PC-3 (cell line): ENCODE data around the gene CPS1. TPM values are rescaled to one million over a fixed set of nuclear protein-coding genes. Genes with fewer than 3 reads are reported as not detected.

Experiments
- ATAC-seq: fragments of 200-7000 bp; cut with Tn5 transposase; 2 replicates; pipeline ENCODE4 v1.9.1; 2020; ENCODE audit warnings: mild to moderate bottlenecking, moderate library complexity
- BruUV-seq: library from RNA; stranded (reverse); fragments of 400-500 nt; replicated peaks from 2 replicates; lab custom pipeline; 2021; lab: Mats Ljungman, UMichigan
- CTCF ChIA-PET: fragments of 300-600 bp; sonication (Branson Sonifier 250); formaldehyde crosslinking; loops from one replicate; lab custom pipeline; 2022; ENCODE audit warnings: antibody characterized with exemption; lab: Charles Lee
- POLR2A ChIA-PET: fragments of 300-600 bp; sonication (Branson Sonifier 250); formaldehyde crosslinking; loops from one replicate; lab custom pipeline; 2022; ENCODE audit warnings: antibody characterized with exemption; ENCODE audit not compliant: unreplicated experiment; lab: Charles Lee
- DNase-seq: peaks from one replicate; pipeline ENCODE4 v3.0.0-alpha.2; 2015
- H2AFZ ChIP-seq: fragments of 300-600 bp; sonication (generic); 2 replicates; pipeline ENCODE4 v1.6.0; 2016; ENCODE audit warnings: antibody characterized with exemption, low read length
- H3F3A ChIP-seq: fragments of 300-600 bp; sonication (generic); one replicate; pipeline ENCODE4 v1.6.0; 2017; ENCODE audit warnings: antibody characterized with exemption, low read length, control low read depth, mild to moderate bottlenecking; ENCODE audit not compliant: unreplicated experiment
- H3K27ac ChIP-seq: fragments of 300-600 bp; sonication (generic); 2 replicates; pipeline ENCODE4 v1.5.1; 2016; ENCODE audit warnings: mild to moderate bottlenecking, low read length
- H3K27me3 ChIP-seq: fragments of 300-600 bp; sonication (generic); 2 replicates; pipeline ENCODE4 v1.6.1; 2016; ENCODE audit warnings: low read length, mixed read lengths
- H3K36me3 ChIP-seq: fragments of 300-600 bp; sonication (generic); 2 replicates; pipeline ENCODE4 v1.6.1; 2016; ENCODE audit warnings: low read depth, mixed run types, low read length, mixed read lengths
- H3K4me1 ChIP-seq: fragments of 300-600 bp; sonication (generic); 2 replicates; pipeline ENCODE4 v1.5.1; 2016; ENCODE audit warnings: low read length; ENCODE audit not compliant: insufficient read depth
- H3K4me2 ChIP-seq: fragments of 300-600 bp; sonication (generic); 2 replicates; pipeline ENCODE4 v1.6.0; 2016; ENCODE audit warnings: low read length
- H3K4me3 ChIP-seq: fragments of 300-600 bp; sonication (generic); 2 replicates; pipeline ENCODE4 v1.5.1; 2016; ENCODE audit warnings: mild to moderate bottlenecking, low read length, mixed read lengths
- H3K79me2 ChIP-seq: fragments of 300-600 bp; sonication (generic); 2 replicates; pipeline ENCODE4 v1.6.1; 2017; ENCODE audit warnings: low read length, mixed read lengths
- H3K9ac ChIP-seq: fragments of 300-600 bp; sonication (generic); 2 replicates; pipeline ENCODE4 v1.6.0; 2016; ENCODE audit warnings: mild to moderate bottlenecking, low read length
- H3K9me2 ChIP-seq: fragments of 300-600 bp; sonication (generic); replicated peaks from 2 replicates; pipeline ENCODE4 v1.6.1; 2016; ENCODE audit warnings: mixed run types, low read length, mixed read lengths
- H3K9me3 ChIP-seq: fragments of 300-600 bp; sonication (generic); 2 replicates; pipeline ENCODE4 v1.6.1; 2016; ENCODE audit warnings: low read length, mixed read lengths
- H4K20me1 ChIP-seq: fragments of 300-600 bp; sonication (generic); 2 replicates; pipeline ENCODE4 v1.6.1; 2016; ENCODE audit warnings: low read length, mixed read lengths
- CTCF ChIP-seq: fragments of 300-600 bp; sonication (generic); conservative IDR thresholded peaks from 2 replicates; pipeline ENCODE4 v1.5.1; 2017; ENCODE audit warnings: antibody characterized with exemption, low read depth, mild to moderate bottlenecking, low read length
- EZH2 ChIP-seq: fragments of 300-600 bp; sonication (generic); IDR thresholded peaks from one replicate; pipeline ENCODE4 v1.6.1; 2017; ENCODE audit warnings: antibody characterized with exemption, mild to moderate bottlenecking, low read length; ENCODE audit not compliant: unreplicated experiment
- EZH2phosphoT487 ChIP-seq: fragments of 300-600 bp; sonication (generic); IDR thresholded peaks from 2 replicates; pipeline ENCODE4 v1.6.1; 2018; ENCODE audit warnings: mild to moderate bottlenecking, antibody characterized with exemption, low read length, borderline replicate concordance
- intact Hi-C: fragments of 100-400 bp; cut with micrococcal nuclease; formaldehyde crosslinking; loops from 2 replicates; pipeline ENCODE4 v1.9.0; 2023
- total RNA-seq: library from RNA; depleted of rRNA; stranded (reverse); fragments of >200 nt; gene quantifications from 2 replicates; pipeline ENCODE4 v1.2.3, GENCODE V29; 2014; rRNA removed

The CPS1 gene
- total RNA-seq, 1 experiment from 2014 or later, result 17.7 TPM

DNA sequence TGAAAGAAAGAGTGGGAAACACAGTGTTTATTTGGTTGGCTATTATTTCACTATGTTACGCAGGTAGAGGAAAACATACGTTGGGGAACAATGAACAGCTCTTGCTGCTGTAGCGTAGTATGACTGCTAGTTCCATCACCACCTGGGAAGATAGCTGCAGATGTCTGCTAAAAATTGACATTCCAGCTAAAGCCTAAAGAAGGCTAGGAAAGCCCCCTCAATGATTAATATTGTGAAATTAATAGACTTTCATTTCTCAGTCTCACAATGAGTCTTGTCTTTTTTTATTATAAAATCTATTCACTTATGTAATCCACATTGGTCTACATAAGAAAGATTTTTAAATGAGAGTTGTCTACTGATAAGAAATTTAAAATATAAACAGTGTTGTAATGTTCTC is 165.7 kb downstream of the CPS1 start:
- Histone ChIP-seq H3K4me2 (no peak overlapping the region), H2AFZ (no peak overlapping the region), H3K79me2 (no peaks in the 10 kb centered on the region), H3K4me1 (no peaks in the 10 kb centered on the region), H3K27me3 (peaks cover 58% of the 10 kb centered on the region), H3K27ac (no peak overlapping the region), H4K20me1 (no peaks in the 10 kb centered on the region), H3K9me2 (no peaks in the 10 kb centered on the region), H3K9ac (no peak overlapping the region), H3K4me3 (no peak overlapping the region), H3K9me3 (no peaks in the 10 kb centered on the region), H3F3A (no peaks in the 10 kb centered on the region), H3K36me3 (no peaks in the 10 kb centered on the region)
- intact Hi-C loops, result no loop called here
- DNase-seq (no peak), ATAC-seq (no peak)
- TF ChIP-seq CTCF (no peak), EZH2phosphoT487 (no peak), EZH2 (no peak)
- CTCF ChIA-PET, result no interaction called here
- no TSS peak for BruUV-seq
- POLR2A ChIA-PET, result no interaction called here

DNA sequence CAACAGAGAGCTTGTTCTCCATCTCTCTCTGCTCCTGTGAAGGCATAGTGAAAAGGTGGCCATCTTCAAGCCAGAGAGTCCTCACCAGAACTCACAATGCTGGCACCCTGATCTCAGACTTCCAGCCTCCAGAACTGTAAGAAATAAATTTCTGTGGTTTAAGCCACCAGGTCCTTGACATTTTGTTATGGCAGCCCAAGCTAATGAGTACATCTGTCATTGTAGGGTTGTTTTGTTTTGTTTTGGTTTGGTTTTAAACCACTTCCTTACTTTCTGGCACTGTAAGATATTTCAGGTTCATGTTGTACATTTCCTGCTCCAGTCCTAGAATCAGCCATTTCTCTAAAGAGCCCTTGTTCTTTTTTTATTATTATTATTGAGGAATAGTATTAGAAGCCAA is 171.2 kb downstream of the CPS1 start:
- ChIA-PET CTCF (no interaction called here), POLR2A (no interaction called here)
- Histone ChIP-seq H3K9me2 (no peaks in the 10 kb centered on the region), H3K4me1 (no peaks in the 10 kb centered on the region), H3K9ac (no peak overlapping the region), H4K20me1 (no peaks in the 10 kb centered on the region), H3F3A (no peaks in the 10 kb centered on the region), H3K27me3 (peaks cover 13% of the 10 kb centered on the region), H3K79me2 (no peaks in the 10 kb centered on the region), H3K9me3 (no peaks in the 10 kb centered on the region), H3K4me2 (no peak overlapping the region), H2AFZ (no peak overlapping the region), H3K27ac (no peak overlapping the region), H3K4me3 (no peak overlapping the region), H3K36me3 (no peaks in the 10 kb centered on the region)
- DNase-seq (no peak), ATAC-seq (no peak)
- no TSS peak for BruUV-seq
- intact Hi-C loops, result no loop called here
- TF ChIP-seq EZH2 (no peak), EZH2phosphoT487 (no peak)

Other genes starting within 250 kb of the CPS1 start
- not detected in 2 replicates for gene MYL1, start 241.4 kb upstream of the CPS1 start, total RNA-seq
- gene LANCL1, start 79.8 kb upstream of the CPS1 start, total RNA-seq, result 16.0 and 19.0 TPM in 2 replicates